ENCODE data around the gene LY6G5C. TPM values are rescaled to one million over a fixed set of nuclear protein-coding genes. Genes with fewer than 3 reads are reported as not detected.

Gene LY6G5C
- total and polyA plus RNA-seq, 7 donors, result 0.68 to 3.2 (median 1.5) TPM; not detected in 1

- no peak overlapping the region for H3K4me3 ChIP-seq
- no peak overlapping the region for H3K27ac ChIP-seq
- peaks cover 23 to 32% (median 26%) of the 10 kb centered on the region in 4 donors for H3K36me3 ChIP-seq
- TF ChIP-seq POLR2AphosphoS5 (IDR thresholded peaks at IDR 0.05) (no peak), POLR2A (IDR thresholded peaks at IDR 0.05) (no peak), EP300 (IDR thresholded peaks at IDR 0.05) (no peak)
- TF ChIP-seq, protein P1, sequence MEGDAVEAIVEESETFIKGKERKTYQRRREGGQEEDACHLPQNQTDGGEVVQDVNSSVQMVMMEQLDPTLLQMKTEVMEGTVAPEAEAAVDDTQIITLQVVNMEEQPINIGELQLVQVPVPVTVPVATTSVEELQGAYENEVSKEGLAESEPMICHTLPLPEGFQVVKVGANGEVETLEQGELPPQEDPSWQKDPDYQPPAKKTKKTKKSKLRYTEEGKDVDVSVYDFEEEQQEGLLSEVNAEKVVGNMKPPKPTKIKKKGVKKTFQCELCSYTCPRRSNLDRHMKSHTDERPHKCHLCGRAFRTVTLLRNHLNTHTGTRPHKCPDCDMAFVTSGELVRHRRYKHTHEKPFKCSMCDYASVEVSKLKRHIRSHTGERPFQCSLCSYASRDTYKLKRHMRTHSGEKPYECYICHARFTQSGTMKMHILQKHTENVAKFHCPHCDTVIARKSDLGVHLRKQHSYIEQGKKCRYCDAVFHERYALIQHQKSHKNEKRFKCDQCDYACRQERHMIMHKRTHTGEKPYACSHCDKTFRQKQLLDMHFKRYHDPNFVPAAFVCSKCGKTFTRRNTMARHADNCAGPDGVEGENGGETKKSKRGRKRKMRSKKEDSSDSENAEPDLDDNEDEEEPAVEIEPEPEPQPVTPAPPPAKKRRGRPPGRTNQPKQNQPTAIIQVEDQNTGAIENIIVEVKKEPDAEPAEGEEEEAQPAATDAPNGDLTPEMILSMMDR (IDR thresholded peaks at IDR 0.05), result no peak
- no peaks in the 10 kb centered on the region for H3K27me3 ChIP-seq
- H3K9me3 ChIP-seq, result no peaks in the 10 kb centered on the region
- intact Hi-C loops (cut with DNase I), result loop anchor here (5.0 kb wide), 2 partner anchors 44 to 269 kb away; partner anchors contain the start of gene DDAH2
- peaks cover 0 to 21% (median 13%) of the 10 kb centered on the region in 4 donors for H3K4me1 ChIP-seq
- no peak for DNase-seq
- WGBS, 2 donors, result 78 to 80% methylated on average over 13 of the region's 13 CpGs
Measured at GRCh38 chr6:31683591-31683990, 2.7 kb upstream of the LY6G5C start.

DNA sequence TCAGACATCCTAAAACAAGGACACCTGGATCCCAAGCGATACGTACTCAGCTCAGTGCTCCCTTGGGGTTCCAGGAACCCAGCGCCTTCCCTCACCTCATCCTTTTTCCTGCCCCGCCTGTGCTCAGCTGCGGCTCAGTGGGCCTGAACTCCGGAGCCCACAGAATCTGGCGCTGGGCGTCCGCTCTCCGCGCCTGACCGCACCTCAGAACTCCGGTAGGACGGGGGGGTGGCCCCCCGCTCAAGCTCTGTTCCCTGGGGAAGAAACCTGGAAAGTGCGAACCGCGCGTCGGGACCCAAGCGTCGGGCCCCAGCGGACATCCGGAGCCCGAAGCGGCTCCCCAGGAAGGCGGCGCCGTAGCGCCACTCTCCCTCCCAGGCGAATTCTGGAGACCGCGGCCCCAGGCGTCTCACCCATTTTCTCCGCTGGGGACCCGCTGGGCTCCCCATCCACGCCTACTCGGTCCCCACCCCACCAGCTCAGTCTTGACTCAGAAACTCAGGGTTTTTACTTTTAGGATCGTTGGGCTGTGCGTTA is 336 bp upstream of the LY6G5C start:
- 1% methylated on average over 40 of the region's 40 CpGs for WGBS, 2 donors
- peaks cover 0 to 8% (median 2%) of the 10 kb centered on the region in 4 donors for H3K36me3 ChIP-seq
- peaks cover 0 to 21% (median 13%) of the 10 kb centered on the region in 4 donors for H3K4me1 ChIP-seq
- H3K9me3 ChIP-seq, result no peaks in the 10 kb centered on the region
- DNase-seq, result no peak
- peak overlapping the region; percentile 66 to 83 (median 73) for H3K27ac ChIP-seq
- TF ChIP-seq, protein P1 (IDR thresholded peaks at IDR 0.05), result peak in 1 of 4 experiments; percentile 24
- TF ChIP-seq POLR2AphosphoS5 (IDR thresholded peaks at IDR 0.05), result no peak
- H3K27me3 ChIP-seq, result no peaks in the 10 kb centered on the region
- peak overlapping the region; percentile 29 to 63 (median 53) for H3K4me3 ChIP-seq
- intact Hi-C loops (cut with DNase I), result loop anchor here (1.0 to 5.0 kb wide), 4 partner anchors 46 to 271 kb away; partner anchors contain the start of gene DDAH2

- Histone ChIP-seq H3K9me3 (no peaks in the 10 kb centered on the region), H3K4me3 (no peak overlapping the region), H3K36me3 (peaks cover 0 to 9% (median 2%) of the 10 kb centered on the region in 4 donors), H3K27me3 (no peaks in the 10 kb centered on the region), H3K27ac (no peak overlapping the region), H3K4me1 (peaks cover 0 to 19% (median 13%) of the 10 kb centered on the region in 4 donors)
- no peak for DNase-seq
- 80 to 83% methylated on average over 8 of the region's 8 CpGs for WGBS, 2 donors
- TF ChIP-seq POLR2AphosphoS5 (IDR thresholded peaks at IDR 0.05) (no peak), EP300 (IDR thresholded peaks at IDR 0.05) (no peak), POLR2A (IDR thresholded peaks at IDR 0.05) (no peak)
- TF ChIP-seq, protein P1 (IDR thresholded peaks at IDR 0.05), result no peak
- intact Hi-C loops (cut with DNase I), result no loop called here
Measured at GRCh38 chr6:31677955-31678354, 2.9 kb downstream of the LY6G5C start.

DNA sequence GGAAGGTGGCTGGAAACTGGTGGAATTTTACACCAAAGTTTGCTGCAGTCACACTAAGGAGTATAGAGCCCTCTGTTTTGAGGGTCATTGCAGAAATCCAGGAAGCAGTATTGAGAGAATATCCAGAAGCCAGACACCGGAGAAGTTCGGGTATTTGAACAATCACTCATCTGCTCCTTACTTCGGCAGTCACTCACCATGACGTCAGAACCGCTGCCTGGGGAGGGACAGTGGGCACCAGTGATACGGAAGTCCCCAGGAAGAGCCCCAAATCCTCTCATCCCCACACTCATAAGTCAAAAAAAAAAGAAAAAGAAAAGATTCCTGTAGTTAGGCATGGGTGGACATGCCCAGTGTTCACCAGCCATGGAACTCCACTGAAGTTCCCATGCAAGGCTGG is 4.0 kb downstream of the LY6G5C start:
- no peaks in the 10 kb centered on the region for H3K27me3 ChIP-seq
- intact Hi-C loops (cut with DNase I), result no loop called here

More for the DNA sequence above, 4.0 kb downstream of the LY6G5C start:
- Histone ChIP-seq H3K4me1 (peaks cover 0 to 19% (median 13%) of the 10 kb centered on the region in 4 donors), H3K27ac (no peak overlapping the region), H3K9me3 (no peaks in the 10 kb centered on the region), H3K4me3 (no peak overlapping the region), H3K36me3 (peaks cover 0 to 18% (median 10%) of the 10 kb centered on the region in 4 donors)
- DNase-seq, result no peak
- WGBS, 2 donors, result 88 to 91% methylated on average over 6 of the region's 6 CpGs
- TF ChIP-seq EP300 (IDR thresholded peaks at IDR 0.05) (no peak), POLR2AphosphoS5 (IDR thresholded peaks at IDR 0.05) (no peak), POLR2A (IDR thresholded peaks at IDR 0.05) (no peak)
- TF ChIP-seq, protein P1 (IDR thresholded peaks at IDR 0.05), result no peak

All from sigmoid colon (tissue), 7 donors.